BE2C (cell line): ENCODE measurements around the gene DPPA2.

Experiments
- DNase-seq: peaks from one replicate; pipeline ENCODE4 v3.0.0-alpha.2; 2020
- H3K27me3 ChIP-seq: fragments of 250-450 bp; sonication (Bioruptor Pico); 2 replicates; pipeline ENCODE4 v1.5.1; 2020; ENCODE audit warnings: mild to moderate bottlenecking
- H3K36me3 ChIP-seq: fragments of 250-450 bp; sonication (Bioruptor Pico); 2 replicates; pipeline ENCODE4 v1.5.1; 2020; ENCODE audit warnings: mild to moderate bottlenecking
- H3K4me1 ChIP-seq: fragments of 250-450 bp; sonication (Bioruptor Pico); 2 replicates; pipeline ENCODE4 v1.5.1; 2020
- H3K4me3 ChIP-seq: 2 replicates; pipeline ENCODE4 v1.5.1; 2011; ENCODE audit warnings: low read depth, low read length
- H3K9me3 ChIP-seq: fragments of 250-450 bp; sonication (Bioruptor Pico); 2 replicates; pipeline ENCODE4 v1.5.1; 2020
- CTCF ChIP-seq: IDR thresholded peaks from 2 replicates; pipeline ENCODE4 v1.5.1; 2012; ENCODE audit warnings: mild to moderate bottlenecking, low read depth, low read length

The DPPA2 gene

GRCh38 chr3:109331692-109332091 is 15.4 kb upstream of the DPPA2 start:
- H3K27me3 ChIP-seq = no peaks in the 10 kb centered on the region
- TF ChIP-seq CTCF = no peak
- H3K36me3 ChIP-seq = no peaks in the 10 kb centered on the region
- H3K4me3 ChIP-seq = no peak overlapping the region
- H3K4me1 ChIP-seq = no peaks in the 10 kb centered on the region
- no peaks in the 10 kb centered on the region for H3K9me3 ChIP-seq
- no peak for DNase-seq

GRCh38 chr3:109330405-109330804 is 14.1 kb upstream of the DPPA2 start:
- H3K27me3 ChIP-seq = no peaks in the 10 kb centered on the region
- no peaks in the 10 kb centered on the region for H3K36me3 ChIP-seq
- no peak overlapping the region for H3K4me3 ChIP-seq
- H3K4me1 ChIP-seq = no peaks in the 10 kb centered on the region
- no peaks in the 10 kb centered on the region for H3K9me3 ChIP-seq
- no peak for TF ChIP-seq CTCF
- no peak for DNase-seq

- H3K27me3 ChIP-seq = no peaks in the 10 kb centered on the region
- no peaks in the 10 kb centered on the region for H3K4me1 ChIP-seq
- H3K36me3 ChIP-seq = no peaks in the 10 kb centered on the region
- TF ChIP-seq CTCF = no peak
- DNase-seq = no peak
- H3K9me3 ChIP-seq = no peaks in the 10 kb centered on the region
- H3K4me3 ChIP-seq = no peak overlapping the region
Observed at GRCh38 chr3:109328202-109328601, 11.9 kb upstream of the DPPA2 start.

- Histone ChIP-seq H3K36me3 (no peaks in the 10 kb centered on the region), H3K27me3 (no peaks in the 10 kb centered on the region), H3K4me1 (no peaks in the 10 kb centered on the region), H3K4me3 (no peak overlapping the region), H3K9me3 (no peaks in the 10 kb centered on the region)
- no peak for TF ChIP-seq CTCF
- DNase-seq = no peak
Observed at GRCh38 chr3:109325657-109326056, 9.3 kb upstream of the DPPA2 start.

GRCh38 chr3:109325109-109325508 is 8.8 kb upstream of the DPPA2 start:
- H3K9me3 ChIP-seq = no peaks in the 10 kb centered on the region
- no peak overlapping the region for H3K4me3 ChIP-seq
- DNase-seq = no peak

GRCh38 chr3:109313061-109313460 is 3.3 kb downstream of the DPPA2 start:
- Histone ChIP-seq H3K9me3 (no peaks in the 10 kb centered on the region), H3K27me3 (no peaks in the 10 kb centered on the region), H3K4me1 (no peaks in the 10 kb centered on the region), H3K4me3 (no peak overlapping the region), H3K36me3 (no peaks in the 10 kb centered on the region)
- no peak for DNase-seq
- no peak for TF ChIP-seq CTCF

More at GRCh38 chr3:109325109-109325508, 8.8 kb upstream of the DPPA2 start:
- no peaks in the 10 kb centered on the region for H3K36me3 ChIP-seq
- no peaks in the 10 kb centered on the region for H3K4me1 ChIP-seq
- no peak for TF ChIP-seq CTCF
- H3K27me3 ChIP-seq = no peaks in the 10 kb centered on the region
